NCI-H524 treated with DMSO at 0.1 percent for 48 hours (cell line): ENCODE results near the gene MADD.
"Not testable (repeated sequence)": the region's sequence is repeated elsewhere in the genome, so short reads cannot be mapped to it uniquely, and the experiment has no call there.

Experiments used
- DNase-seq: peaks from one replicate; lab custom pipeline; 2025; lab: John Stamatoyannopoulos, UW

The MADD gene

DNA sequence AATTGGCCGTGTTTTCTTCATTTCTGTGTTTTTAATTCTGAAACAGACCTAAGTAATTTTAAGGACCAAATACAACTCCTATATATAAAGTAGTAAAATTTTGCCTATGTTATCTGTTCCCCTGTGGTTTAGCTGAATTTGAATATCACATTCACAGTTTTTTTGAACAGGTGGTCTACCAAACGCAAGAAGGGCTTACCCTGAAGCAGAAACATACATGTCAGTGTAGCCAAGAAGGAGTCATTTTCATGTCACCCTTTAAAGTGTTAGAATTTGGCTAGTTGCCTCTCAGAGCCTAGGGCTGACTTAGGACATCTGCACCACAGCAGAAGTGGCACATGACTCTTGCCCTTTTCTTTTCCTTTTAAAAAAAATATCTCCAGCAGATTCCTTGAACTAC lies 48.2 kb downstream of the MADD start:
- DNase-seq, result no peak

DNA sequence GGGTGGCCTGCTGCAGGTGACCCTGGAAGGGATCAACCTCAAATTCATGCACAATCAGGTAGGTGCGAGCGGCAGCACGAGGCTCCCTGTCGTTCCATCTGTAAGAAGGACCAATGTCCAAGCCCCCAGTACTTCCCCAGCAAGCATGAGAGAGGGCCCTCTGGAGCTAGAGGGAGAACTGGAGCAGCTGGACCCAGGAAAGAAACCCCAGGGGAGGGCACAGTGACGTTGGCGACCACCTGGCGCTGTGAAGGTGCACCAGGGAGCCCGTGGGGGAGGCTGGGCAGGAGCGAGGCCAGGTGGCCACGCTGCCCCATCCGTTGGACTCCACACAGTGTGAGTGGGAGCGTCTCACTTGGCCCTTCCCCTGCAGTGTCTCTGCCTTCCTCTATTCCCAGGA lies 54.6 kb downstream of the MADD start:
- no peak for DNase-seq

DNA sequence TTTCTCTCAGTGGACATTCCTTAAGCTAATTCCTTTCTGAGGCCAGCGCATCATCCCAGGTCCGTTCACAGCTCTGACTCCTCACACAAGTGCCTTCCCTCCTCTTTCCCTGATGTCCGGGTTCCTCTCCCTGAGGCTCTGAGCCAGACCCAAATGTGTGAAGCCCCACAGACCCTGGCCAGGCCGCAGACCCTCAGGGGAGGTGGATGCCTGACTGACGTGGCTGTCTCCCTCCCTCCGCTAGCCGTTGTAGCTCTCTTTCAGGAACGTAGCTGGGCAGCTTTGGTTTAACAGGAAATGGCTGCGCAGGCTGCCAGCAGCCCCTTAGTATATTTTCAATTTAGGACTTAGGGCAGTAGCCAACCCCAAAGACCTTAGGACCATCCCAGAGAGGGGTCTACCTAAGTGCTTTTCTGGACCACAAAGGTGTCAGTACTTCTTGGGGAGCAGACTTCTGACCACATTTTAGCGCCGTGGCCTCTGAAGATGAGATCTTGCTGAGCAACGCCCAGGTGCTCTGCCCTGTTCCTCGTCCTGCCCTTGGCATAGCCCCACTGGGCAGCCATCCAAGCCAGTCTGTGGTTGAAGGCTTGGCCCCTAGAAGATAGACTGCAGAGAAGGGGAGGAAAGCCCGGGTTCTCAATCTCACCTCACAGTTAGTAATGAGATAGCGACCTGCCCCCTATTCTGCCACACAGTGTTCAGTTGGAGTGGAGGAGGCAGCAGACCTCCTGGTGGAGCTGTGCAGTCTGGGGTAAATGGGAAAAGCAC lies 55.5 kb downstream of the MADD start:
- DNase-seq, result no peak

DNA sequence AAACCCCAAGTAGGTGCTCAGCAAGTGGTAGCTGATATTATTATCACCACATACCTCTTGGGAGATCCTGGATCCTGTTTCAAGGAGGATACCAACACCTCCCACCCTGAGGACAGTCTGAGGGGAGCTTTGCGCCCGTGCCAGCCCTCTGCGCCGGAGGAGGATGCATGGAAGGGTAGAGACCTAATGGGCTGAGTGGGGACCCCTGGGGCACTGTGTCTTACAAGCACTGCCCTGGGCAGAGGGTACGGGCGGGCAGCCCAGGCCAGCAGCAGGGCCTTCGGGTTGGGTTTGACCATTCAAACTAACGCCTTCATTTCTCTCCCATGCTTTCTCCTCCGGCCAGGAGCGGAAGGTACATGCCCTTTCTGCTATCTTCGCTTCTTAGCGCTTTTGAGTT lies 56.3 kb downstream of the MADD start:
- no peak for DNase-seq

DNA sequence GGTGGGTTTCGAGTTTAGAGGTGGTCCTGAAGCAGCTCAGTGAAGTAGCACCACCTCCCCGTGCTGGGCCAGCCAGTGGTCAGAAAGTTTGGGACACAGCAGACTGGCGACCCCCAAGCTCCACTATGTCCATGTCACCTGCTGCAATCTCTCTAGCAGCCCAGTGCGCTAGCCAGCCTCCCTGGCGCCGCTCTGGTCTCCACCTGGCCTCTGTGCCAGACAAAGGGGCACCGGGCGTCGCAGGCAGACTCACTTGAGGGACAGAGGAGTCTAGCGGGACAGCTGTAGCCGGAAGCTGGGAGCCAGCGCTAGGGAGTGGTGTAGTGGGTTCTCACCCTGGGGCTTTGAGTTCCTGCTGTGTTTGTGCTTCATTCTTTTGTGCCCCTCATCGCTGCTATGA lies 57.1 kb downstream of the MADD start:
- DNase-seq, result no peak

DNA sequence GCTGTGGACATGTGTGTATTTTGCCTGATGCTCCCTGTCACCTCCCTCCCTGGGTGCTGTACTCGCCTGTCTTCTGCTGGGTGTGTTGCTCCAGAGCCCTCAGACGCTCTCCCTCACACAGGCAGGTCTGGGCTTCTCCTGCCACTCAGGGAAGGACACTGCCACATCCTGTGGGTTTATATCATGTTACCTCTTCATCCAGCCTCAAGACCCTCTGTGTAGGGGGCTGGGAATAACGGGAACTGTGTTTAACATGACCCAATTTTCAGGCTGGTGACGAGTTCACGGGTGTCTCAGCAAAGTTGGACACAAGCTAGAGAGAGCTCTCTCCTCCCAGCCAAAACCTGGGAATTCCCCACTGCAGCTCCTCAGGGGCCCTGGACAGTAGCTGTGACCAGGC lies 58.0 kb downstream of the MADD start:
- DNase-seq, result no peak

DNA sequence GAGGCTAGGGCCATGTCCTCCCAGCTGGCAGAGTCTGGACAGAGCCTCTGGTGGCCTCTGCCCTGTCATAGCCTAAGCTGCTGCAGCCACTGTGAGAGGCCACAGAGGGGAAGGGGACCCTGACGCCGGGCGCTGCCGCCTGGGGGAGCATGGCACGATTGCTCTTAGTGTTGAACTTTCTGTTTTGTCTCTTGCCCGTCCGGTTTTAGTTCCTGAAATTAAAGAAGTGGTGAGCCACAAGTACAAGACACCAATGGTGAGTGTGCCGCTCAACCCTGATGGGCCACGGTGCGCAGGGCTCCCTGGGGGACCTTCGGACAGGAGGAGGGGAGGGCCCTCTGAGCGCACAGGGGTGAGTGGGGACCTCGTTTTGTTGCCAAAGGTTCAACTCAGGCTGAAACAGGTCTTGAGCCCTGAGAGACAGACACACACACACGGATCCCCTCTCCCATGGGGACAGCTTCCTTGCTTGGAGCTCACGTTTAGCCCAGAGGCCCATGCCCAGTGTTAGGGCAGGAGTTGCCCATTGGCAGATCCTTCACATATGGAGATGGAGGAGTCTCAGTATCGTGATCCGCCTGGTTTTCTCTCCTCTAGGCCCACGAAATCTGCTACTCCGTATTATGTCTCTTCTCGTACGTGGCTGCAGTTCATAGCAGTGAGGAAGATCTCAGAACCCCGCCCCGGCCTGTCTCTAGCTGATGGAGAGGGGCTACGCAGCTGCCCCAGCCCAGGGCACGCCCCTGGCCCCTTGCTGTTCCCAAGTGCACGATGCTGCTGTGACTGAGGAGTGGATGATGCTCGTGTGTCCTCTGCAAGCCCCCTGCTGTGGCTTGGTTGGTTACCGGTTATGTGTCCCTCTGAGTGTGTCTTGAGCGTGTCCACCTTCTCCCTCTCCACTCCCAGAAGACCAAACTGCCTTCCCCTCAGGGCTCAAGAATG lies 58.8 kb downstream of the MADD start:
- no peak for DNase-seq

DNA sequence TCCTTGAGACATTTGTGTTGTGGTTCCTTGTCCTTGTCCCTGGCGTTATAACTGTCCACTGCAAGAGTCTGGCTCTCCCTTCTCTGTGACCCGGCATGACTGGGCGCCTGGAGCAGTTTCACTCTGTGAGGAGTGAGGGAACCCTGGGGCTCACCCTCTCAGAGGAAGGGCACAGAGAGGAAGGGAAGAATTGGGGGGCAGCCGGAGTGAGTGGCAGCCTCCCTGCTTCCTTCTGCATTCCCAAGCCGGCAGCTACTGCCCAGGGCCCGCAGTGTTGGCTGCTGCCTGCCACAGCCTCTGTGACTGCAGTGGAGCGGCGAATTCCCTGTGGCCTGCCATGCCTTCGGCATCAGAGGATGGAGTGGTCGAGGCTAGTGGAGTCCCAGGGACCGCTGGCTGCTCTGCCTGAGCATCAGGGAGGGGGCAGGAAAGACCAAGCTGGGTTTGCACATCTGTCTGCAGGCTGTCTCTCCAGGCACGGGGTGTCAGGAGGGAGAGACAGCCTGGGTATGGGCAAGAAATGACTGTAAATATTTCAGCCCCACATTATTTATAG lies 59.6 kb downstream of the MADD start:
- DNase-seq, result no peak

DNA sequence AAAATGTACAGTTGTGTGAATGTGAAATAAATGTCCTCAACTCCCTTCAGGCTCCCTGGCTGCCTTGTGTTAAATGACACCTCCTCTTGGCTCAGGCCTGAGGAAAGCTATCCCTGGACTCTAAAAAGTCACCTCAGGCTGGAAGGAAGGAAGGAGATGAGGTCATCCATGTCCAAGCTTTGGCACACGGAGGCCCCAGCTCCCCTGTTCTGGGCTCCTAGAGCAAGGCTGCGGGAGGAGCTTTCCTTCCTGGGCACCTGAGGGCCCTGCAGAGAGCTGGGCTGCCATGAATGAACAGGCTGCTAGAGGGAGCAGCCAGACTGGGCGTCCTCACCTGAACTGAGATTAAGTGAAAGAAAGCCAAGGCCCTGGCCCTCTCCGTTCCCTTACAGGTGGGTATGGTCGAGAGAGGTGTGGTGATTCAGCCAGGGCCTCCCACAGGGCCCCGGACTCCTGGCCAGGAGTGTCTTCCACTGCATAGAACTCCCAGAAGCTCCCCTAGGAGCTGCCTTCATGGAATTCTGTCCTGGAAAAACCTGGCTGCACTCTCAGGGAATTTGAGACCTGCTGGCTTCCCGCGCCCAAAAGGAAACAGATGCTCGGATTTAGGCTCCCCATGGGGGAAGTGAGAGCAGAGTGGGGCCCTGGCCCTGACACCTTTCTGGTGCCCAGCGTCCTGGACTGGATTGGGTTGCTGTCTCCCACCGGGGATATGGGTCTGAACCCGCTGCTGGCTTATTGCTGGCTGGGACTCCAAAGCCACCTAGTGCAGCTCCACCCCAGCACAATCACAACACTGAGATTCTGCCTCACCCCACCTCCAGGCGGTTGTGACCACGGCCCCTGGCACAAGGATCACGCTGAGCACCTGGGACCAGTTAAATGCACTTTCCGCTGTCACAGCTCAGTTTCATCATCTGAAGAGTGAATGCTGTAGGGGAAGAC lies 60.3 kb downstream of the MADD start:
- no peak for DNase-seq

DNA sequence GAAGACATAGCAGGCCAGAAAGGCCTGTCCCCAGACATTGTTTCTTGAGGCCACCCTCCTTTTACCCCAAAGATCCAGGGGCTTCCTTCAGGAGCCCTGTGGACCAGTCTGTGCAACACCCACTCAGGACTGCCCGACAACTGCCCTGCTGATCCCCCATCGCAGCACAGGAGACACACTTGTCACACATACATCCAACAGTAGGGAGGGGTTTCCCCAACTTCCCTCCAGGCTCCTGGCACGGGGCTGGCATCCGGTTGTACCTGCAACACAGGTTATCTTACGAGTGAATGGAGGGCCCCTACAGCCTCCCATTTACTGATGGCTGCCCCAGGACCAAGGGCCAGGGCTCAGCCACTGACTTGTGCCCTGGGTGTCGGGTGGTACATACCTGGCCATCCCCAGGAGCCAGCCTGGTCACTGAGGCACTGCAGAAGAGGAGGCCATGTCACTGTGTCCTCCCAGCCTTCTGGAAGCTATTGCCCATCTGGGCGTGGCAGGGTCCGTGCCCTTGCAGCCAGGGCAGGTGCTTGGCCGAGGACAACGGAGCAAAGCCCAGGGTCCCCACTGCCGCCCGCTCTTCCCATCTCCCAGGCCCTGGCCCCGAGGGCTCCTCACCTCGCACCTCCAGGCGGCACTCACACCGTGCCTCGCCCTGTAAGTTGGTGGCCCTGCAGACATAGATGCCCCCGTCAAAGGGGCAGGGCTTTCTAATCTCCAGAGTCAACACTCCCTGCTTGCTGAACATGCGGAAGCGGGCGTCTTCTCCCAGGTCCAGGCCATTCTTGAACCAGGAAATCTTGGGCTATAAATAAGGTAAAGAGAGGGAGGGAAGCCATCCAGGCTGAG lies 61.7 kb downstream of the MADD start:
- DNase-seq, result no peak

DNA sequence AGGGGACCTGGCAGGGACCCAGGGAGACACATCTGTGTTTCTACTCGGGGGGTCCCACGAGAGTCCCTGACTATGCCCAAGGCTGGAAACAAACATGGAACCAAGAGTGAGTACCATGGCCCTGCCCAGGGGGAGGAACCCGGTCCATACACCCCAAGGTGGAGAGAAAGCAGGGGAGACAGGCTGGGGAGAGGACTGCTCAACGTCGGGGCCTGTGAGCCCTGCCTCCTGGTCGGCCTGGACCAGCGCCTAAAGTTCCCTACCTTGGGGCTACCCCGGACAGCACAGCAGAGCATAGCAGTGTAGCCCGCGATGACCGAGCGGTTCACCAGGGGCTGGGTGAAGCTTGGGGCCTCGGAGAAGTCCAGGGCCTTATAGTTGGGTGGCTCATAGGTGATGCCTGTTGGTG lies 62.4 kb downstream of the MADD start:
- no peak for DNase-seq

DNA sequence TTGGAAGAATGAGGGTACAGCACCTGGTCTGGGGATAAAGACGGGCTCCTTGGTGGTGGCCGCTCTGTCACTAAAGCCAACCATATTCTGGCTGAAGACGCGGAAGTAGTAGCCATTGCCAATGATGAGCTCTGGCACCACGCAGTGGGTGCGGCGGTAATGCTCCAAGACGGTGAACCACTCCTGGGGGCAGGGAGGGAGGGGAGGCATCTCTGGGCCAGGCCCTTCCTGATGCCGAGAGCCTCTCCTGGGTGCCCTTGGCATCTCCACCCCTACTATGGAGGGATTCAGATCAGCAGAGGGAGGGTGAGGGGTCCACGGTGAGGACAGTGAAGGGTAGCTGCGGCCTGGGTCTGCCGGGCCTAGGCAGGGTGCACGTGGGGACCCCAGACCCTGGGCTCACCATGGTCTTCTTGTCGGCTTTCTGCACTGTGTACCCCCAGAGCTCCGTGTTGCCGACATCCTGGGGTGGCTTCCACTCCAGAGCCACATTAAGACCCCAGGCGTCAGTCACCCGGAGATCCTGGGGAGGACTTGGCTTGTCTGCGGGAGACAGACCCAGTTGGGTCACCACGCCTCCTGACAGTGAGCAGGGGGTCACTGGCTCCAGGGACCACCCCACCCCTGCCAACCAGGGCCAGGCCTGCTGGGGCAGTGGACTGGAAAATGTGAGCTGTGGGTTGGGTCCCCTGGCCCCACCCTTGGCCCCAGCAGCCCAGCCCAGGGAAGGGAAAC lies 63.0 kb downstream of the MADD start:
- DNase-seq, result no peak

DNA sequence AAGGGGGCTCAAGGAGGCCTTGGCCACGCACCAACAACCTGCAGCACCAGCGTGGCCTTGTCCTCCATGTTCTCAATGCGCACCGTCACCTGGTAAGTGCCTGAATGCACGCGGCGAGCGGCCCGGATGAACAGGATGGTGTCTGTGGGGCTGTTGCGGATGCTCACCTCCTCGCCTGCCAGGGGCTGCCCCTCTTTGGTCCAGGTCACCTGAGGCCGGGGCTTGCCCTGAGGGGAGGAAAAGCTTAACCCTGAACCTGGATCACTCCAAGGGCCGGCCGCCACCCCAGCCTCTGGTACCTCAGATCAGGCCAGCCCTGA lies 63.6 kb downstream of the MADD start:
- no peak for DNase-seq

DNA sequence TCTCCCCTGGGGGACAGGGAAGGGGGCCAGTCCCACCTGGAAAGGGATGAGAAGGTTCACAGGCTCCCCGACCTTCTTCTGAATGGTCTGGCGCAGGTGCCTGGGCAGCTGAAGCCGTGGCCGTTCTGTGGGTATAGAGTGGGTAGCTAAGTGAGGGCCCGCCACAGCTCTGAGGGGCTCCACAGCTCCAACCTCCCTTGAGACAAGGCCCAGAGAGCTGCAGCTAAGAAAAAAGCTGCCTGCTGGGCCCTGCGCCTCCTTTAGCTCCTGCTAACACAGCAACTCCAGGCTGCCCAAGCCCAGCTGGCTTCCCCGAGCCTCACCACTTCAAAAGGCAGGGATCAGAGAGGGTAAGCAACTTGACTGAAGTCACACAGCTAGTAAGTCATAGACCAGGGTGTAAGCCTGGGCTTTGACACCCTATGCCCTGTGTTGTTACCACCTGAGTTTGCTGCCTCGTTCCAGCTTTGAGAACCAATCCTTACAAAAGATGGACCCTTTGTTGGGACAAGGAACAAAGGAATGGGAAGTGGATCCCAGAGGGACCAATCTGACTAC lies 64.0 kb downstream of the MADD start:
- no peak for DNase-seq

DNA sequence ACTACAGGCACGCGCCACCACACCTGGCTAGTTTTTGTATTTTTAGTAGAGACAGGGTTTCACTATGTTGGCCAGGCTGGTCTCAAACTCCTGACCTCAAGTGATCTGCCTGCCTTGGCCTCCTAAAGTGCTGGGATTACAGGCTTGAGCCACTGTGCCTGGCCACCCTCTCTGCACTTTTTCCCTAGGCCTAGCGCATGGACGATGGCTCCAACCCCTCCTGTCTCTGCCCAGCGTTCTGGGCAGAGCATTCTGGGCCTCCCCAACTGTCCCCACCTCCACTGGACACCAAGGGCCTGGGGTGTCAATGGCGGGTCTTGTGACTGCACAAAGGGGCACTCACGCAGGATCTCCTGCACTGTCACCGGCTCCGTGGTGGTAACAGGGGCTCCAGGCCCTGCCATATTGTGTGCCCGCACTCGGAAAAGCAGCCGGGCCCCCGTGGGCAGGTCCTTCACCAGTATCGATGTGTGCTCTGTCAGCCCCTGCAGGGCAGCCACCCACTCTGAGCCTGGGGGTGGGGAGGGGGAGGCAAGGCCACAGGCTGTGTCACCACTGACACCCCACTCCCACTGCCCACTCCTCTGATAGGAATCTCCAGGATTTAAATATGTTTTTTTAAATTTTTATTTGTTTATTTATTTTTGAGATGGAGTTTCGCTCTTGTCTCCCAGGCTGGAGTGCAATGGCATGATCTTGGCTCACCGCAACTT lies 64.9 kb downstream of the MADD start:
- DNase-seq, result not testable (repeated sequence)

DNA sequence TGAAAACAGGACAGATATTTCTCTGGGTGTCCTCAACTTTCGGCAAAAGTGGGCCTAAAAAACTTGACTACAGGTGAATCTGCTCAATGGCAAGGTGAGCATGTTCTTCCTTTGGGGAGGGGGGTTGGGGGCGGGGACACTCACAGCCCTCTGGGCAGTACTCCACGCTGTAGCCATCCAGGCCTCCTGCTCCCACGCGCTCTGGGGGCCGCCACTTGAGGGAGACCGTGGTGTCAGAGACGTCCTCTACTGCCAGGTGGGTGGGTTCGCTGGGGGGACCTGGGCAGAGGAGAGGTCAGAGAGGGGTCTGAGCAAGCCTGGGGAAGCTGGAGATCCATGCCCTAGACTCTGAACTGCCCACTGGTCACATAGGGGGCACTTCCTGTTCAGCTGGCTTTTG lies 65.8 kb downstream of the MADD start:
- no peak for DNase-seq

DNA sequence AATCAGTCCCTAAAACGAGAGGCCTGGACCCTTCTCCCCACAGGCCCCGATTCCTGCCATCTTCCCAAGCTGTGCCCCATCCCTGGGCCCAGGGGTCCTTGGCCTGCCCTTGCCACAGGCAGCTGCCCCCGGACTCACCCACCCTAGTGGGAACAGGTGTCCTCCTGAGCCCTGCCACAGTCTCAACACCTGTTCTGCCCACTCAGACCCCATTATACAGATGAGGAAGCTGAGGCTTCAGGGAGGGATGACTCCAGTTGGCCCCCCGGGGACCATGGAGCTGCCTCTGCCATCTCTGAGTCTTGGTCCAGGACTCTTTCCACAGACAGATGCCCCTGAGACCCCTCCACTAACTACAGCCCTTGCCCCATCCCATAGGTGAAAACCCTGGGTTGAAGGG lies 66.7 kb downstream of the MADD start:
- DNase-seq, result no peak

DNA sequence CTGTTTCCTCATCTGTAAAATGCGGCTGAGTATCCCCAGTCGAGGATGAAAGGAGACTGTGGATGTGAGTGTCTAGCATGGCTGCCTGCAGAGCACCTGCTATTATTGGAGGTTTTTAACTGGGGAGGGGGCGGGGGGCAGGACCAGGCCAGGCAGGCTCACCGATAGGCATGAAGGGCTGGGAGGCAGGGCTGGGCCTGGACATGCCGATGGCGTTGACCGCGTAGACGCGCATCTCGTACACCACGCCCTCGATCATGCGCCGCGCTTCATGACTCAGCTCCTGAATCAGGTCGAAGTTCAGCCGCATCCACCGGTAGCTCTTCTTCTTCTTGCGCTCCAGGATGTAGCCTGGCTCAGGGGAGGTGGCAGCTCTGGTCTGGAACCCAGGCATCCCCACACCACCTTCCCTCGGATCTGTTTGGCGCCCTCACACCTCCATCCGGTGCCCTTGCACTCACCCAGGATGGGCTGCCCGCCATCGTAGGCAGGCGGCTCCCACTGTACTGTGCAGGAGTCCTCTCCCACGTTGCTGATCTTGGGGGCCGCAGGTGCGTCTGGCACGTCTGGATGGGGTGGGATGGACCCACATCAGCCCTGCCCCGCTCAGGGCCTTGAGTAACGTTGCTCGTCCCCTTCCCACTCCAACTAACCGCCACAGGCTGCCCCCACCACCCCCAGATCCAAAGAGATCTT lies 67.4 kb downstream of the MADD start:
- DNase-seq, result no peak
